K562 (cell line): Measurements from ENCODE around the gene TOMM40L. TPM values are rescaled to one million over a fixed set of nuclear protein-coding genes. Genes with fewer than 3 reads are reported as not detected.

Experiments
- FOXJ3 ChIP-seq: sonication (generic); formaldehyde crosslinking; IDR thresholded peaks from 2 replicates; pipeline ENCODE4 v1.4.0; 2020; ENCODE audit warnings: mild to moderate bottlenecking, missing genetic modification reagents
- GATAD2B ChIP-seq: fragments of 450-650 bp; IDR thresholded peaks from 2 replicates; pipeline ENCODE4 v1.6.1; 2017; ENCODE audit warnings: mild to moderate bottlenecking, borderline replicate concordance
- HDAC1 ChIP-seq, 2 experiments: fragments of 450-650 bp; IDR thresholded peaks; 2 replicates each; pipeline ENCODE4 v1.6.1; 2016 to 2017; ENCODE audit warnings: inconsistent platforms in 1 of 2, mild to moderate bottlenecking in 1 of 2, moderate library complexity in 1 of 2
- HMG20B ChIP-seq: fragments of 250-450 bp; sonication (Bioruptor Pico); IDR thresholded peaks from 2 replicates; pipeline ENCODE4 v1.5.0; 2021; ENCODE audit warnings: mild to moderate bottlenecking
- MBD1 ChIP-seq: fragments of 250-450 bp; sonication (Bioruptor Pico); IDR thresholded peaks from 2 replicates; pipeline ENCODE4 v1.8.0; 2022; ENCODE audit warnings: inconsistent platforms
- MEIS2 ChIP-seq: fragments of 450-650 bp; IDR thresholded peaks from 2 replicates; pipeline ENCODE4 v1.6.1; 2014; ENCODE audit warnings: mild to moderate bottlenecking; ENCODE audit not compliant: partially characterized antibody
- MIER1 ChIP-seq: fragments of 450-650 bp; IDR thresholded peaks from 2 replicates; pipeline ENCODE4 v1.6.1; 2016; ENCODE audit warnings: antibody characterized with exemption, mild to moderate bottlenecking, low read depth
- NBN ChIP-seq: fragments of 450-650 bp; IDR thresholded peaks from 2 replicates; pipeline ENCODE4 v1.6.1; 2016; ENCODE audit warnings: low read depth, mild to moderate bottlenecking
- SMAD1 ChIP-seq: fragments of 150-350 bp; IDR thresholded peaks from 2 replicates; pipeline ENCODE4 v1.6.1; 2014; ENCODE audit warnings: low read length, low read depth; ENCODE audit not compliant: partially characterized antibody
- SREBF2 ChIP-seq: sonication (generic); formaldehyde crosslinking; IDR thresholded peaks from 2 replicates; pipeline ENCODE4 v1.4.0; 2020; ENCODE audit warnings: mild to moderate bottlenecking, missing genetic modification reagents
- TEAD2 ChIP-seq: fragments of 450-650 bp; IDR thresholded peaks from 2 replicates; pipeline ENCODE4 v1.6.1; 2016; ENCODE audit warnings: missing genetic modification characterization, control low read depth, missing compliant biosample characterization
- TFE3 ChIP-seq: fragments of 450-650 bp; formaldehyde crosslinking; IDR thresholded peaks from 2 replicates; pipeline ENCODE4 v1.4.0; 2020; ENCODE audit warnings: mild to moderate bottlenecking, mixed read lengths
- ZBTB40 ChIP-seq, 2 experiments: fragments of 450-650 bp in 1 of 2; sonication (generic) in 1 of 2; formaldehyde crosslinking in 1 of 2; IDR thresholded peaks; 2 replicates each; pipeline versions ENCODE4 v1.7.1 to v1.9.0; 2016 to 2022; ENCODE audit warnings: inconsistent platforms in 1 of 2, mild to moderate bottlenecking in 1 of 2, missing genetic modification reagents in 1 of 2
- ZNF707 ChIP-seq: fragments of 250-450 bp; sonication (Bioruptor Pico); conservative IDR thresholded peaks from 2 replicates; pipeline ENCODE4 v1.8.0; 2022; ENCODE audit warnings: inconsistent platforms, mild to moderate bottlenecking, moderate library complexity
- ZNF79 ChIP-seq: fragments of 250-450 bp; sonication (Bioruptor Pico); IDR thresholded peaks from 2 replicates; pipeline ENCODE4 v1.4.0; 2020; ENCODE audit warnings: low read depth, mild to moderate bottlenecking, moderate library complexity
- polyA plus RNA-seq, 8 experiments: library from polyadenylated mRNA; depleted of rRNA in 4 of 8; stranded (reverse) in 5 of 8; unstranded in 3 of 8; fragments of >200 nt; fragmentation: Nextera tagmentation in 2 of 8; fragmentation: Illumina TruSeq in 1 of 8; extraction: Ambion mirVana in 2 of 8; extraction: Trizol in 1 of 8; gene quantifications; 2 replicates each; pipeline versions ENCODE4 v1.2.1 to v1.2.3, GENCODE V29; 2011 to 2014; ENCODE audit warnings: inconsistent platforms in 1 of 8, missing spikeins in 1 of 8
- total RNA-seq, 7 experiments: library from RNA; depleted of rRNA in 6 of 7; stranded (reverse); fragments of >200 nt in 6 of 7; fragmentation: Illumina TruSeq in 2 of 7; extraction: Trizol in 2 of 7; gene quantifications; 2 replicates each; pipeline versions ENCODE4 v1.2.1 to v1.2.3, GENCODE V29; 2011 to 2021; ENCODE audit warnings: low replicate concordance in 1 of 7

Gene TOMM40L
- total and polyA plus RNA-seq, 9 of the 15 experiments (the other 6 are each of a cell fraction or from before 2014, with no cell fraction given) = 9.6 to 33.6 (median 25.2) TPM

- TF ChIP-seq ZBTB40 (IDR thresholded peaks at IDR 0.05) (peak; percentile 11; the same call in 1 of the 2 replicates), ZBTB40 (CRISPR knock-in tag; IDR thresholded peaks at IDR 0.05) (no peak), MBD1 (CRISPR knock-in tag) (no peak), SMAD1 (no peak), ZNF707 (CRISPR knock-in tag) (no peak), SREBF2 (CRISPR knock-in tag) (no peak), NBN (no peak), TEAD2 (tag) (no peak), MEIS2 (peak; percentile 86), MIER1 (no peak), GATAD2B (no peak), HDAC1 (IDR thresholded peaks at IDR 0.05) (peak in 1 of 2 experiments; percentile 98; a peak in 2 of 4 replicates), FOXJ3 (CRISPR knock-in tag) (no peak), ZNF79 (CRISPR knock-in tag) (no peak), HMG20B (CRISPR knock-in tag) (no peak), TFE3 (no peak)
These were observed at the start of gene TOMM40L (continued) for GRCh38 chr1:161225534-161226319.
